Measurements from ENCODE around the gene PKNOX2. TPM values are rescaled to one million over a fixed set of nuclear protein-coding genes. Genes with fewer than 3 reads are reported as not detected.

The PKNOX2 gene
- total and polyA plus RNA-seq, 9 donors = 10.6 to 42.3 (median 30.0) TPM

DNA sequence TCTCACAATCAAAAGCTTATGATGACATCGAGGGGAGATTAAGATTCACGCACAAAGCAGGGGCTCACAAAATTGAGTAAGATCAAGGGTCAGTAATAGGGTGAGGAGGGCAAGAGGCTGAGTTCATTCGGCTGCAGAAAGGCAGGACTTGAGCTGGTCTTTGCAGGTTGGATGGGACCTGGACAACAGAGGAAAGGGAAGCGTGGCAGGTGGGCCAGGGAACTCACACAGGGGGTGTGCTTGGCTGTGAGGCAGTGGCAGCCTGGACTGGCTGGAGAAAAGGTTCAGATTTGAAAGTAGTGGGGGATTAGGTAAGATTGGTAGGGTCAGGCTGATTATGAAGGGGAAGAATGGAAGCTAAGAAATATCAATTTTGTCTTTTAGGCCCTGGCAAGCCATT lies 161.6 kb downstream of the PKNOX2 start:
- WGBS, 3 donors = 96 to 98% (median 96%) methylated on average over 4 of the region's 4 CpGs
- H3K4me3 ChIP-seq = no peak overlapping the region
- no peaks in the 10 kb centered on the region for H3K36me3 ChIP-seq

DNA sequence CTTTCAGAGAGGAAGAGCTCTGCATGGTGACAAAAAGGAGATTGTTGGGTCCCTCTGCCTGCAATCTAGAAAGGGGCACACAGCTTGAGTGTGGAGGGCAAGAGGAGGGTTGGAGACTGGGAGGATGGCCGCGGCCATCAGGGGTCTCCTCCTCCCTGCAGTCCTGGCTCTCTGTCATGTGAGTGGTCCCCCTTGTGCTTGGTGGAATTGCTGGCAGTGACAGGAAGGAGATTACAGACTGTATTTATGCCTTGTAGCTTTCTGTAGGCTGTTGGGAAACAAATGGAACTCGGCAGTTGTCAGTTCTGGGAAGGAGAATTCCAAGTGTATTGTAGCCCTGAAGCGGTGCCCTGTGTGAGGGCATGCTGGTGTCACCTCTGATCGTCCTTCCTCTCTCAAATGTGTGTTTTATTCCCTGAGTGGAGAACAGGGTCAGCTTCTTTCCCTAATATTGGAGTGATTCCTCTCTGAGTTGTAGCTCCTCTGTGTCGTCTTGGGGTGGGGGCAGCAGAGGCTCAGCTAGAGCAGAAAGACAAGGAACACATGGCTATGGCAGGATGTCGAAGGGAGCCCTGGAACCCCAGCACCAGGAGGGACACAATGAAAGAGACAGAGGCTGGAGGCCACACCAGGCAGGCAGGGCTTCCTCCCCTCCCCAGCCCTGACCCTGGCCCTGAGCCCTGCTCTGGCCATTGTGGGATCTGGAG lies 163.1 kb downstream of the PKNOX2 start:
- peak in 1 of 5 donors; percentile 13 for DNase-seq
- Histone ChIP-seq H3K36me3 (no peaks in the 10 kb centered on the region), H3K9me3 (no peaks in the 10 kb centered on the region), H3K27ac (no peak overlapping the region), H3K4me1 (ENCODE audit: insufficient read depth) (peaks cover 1% of the 10 kb centered on the region), H3K4me3 (no peak overlapping the region), H3K27me3 (no peaks in the 10 kb centered on the region)
- TF ChIP-seq EP300 (IDR thresholded peaks at IDR 0.05) = no peak
- no peak for TF ChIP-seq POLR2A (IDR thresholded peaks at IDR 0.05)
- TF ChIP-seq, protein P1, sequence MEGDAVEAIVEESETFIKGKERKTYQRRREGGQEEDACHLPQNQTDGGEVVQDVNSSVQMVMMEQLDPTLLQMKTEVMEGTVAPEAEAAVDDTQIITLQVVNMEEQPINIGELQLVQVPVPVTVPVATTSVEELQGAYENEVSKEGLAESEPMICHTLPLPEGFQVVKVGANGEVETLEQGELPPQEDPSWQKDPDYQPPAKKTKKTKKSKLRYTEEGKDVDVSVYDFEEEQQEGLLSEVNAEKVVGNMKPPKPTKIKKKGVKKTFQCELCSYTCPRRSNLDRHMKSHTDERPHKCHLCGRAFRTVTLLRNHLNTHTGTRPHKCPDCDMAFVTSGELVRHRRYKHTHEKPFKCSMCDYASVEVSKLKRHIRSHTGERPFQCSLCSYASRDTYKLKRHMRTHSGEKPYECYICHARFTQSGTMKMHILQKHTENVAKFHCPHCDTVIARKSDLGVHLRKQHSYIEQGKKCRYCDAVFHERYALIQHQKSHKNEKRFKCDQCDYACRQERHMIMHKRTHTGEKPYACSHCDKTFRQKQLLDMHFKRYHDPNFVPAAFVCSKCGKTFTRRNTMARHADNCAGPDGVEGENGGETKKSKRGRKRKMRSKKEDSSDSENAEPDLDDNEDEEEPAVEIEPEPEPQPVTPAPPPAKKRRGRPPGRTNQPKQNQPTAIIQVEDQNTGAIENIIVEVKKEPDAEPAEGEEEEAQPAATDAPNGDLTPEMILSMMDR (IDR thresholded peaks at IDR 0.05) = no peak
- WGBS, 3 donors = 72 to 77% (median 75%) methylated on average over 7 of the region's 7 CpGs
- intact Hi-C loops (cut with DNase I) = no loop called here

More for the DNA sequence above, 161.6 kb downstream of the PKNOX2 start:
- peaks cover 1% of the 10 kb centered on the region for H3K4me1 ChIP-seq (ENCODE audit: insufficient read depth)
- no peaks in the 10 kb centered on the region for H3K9me3 ChIP-seq
- DNase-seq = no peak
- no peak for TF ChIP-seq POLR2A (IDR thresholded peaks at IDR 0.05)
- TF ChIP-seq, protein P1 (IDR thresholded peaks at IDR 0.05) = no peak
- no peak for TF ChIP-seq EP300 (IDR thresholded peaks at IDR 0.05)
- intact Hi-C loops (cut with DNase I) = no loop called here
- H3K27me3 ChIP-seq = no peaks in the 10 kb centered on the region
- no peak overlapping the region for H3K27ac ChIP-seq

DNA sequence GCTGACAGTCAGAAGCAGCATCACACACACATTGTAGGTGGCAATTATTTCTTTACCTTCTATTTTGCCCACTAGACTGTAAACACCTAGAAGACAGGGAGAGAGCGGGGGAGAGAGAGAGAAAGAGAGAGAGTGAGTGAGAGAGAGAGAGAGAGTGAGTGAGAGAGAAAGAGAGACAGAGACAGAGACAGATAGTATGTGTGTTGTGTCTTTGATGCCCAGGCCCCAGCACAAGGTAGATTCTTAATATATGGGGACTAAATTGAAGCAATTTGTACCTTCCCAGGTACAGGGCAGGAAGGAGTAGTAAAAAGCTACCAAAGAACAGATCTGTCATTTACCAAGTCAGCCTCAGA lies 163.7 kb downstream of the PKNOX2 start:
- Histone ChIP-seq H3K4me3 (no peak overlapping the region), H3K4me1 (ENCODE audit: insufficient read depth) (peaks cover 2% of the 10 kb centered on the region), H3K36me3 (no peaks in the 10 kb centered on the region), H3K9me3 (no peaks in the 10 kb centered on the region), H3K27me3 (no peaks in the 10 kb centered on the region), H3K27ac (no peak overlapping the region)
- WGBS, 3 donors = 97 to 100% (median 97%) methylated on average over 1 of the region's 1 CpG
- intact Hi-C loops (cut with DNase I) = no loop called here
- TF ChIP-seq POLR2A (IDR thresholded peaks at IDR 0.05) (no peak), EP300 (IDR thresholded peaks at IDR 0.05) (no peak)
- TF ChIP-seq, protein P1 (IDR thresholded peaks at IDR 0.05) = no peak
- no peak for DNase-seq

DNA sequence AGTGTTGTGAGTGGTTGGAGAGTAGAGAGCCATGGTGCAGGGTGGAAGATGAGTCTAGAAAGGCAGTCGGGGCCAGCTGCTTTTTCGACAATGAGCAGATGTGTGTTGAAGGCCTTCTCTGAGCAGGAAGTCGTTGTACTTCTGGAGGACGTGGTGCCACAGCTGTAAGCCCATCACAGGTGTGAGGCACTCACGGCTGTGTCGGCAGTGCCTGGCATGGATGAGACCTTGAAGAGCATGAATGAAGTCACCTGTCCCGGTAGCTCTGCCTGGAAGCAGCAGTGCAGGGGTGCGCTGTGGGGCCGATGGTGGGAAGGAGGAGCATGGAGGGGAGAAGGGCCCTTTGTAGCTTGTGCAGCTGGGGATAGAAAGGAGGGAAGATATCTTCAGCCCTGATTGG lies 165.2 kb downstream of the PKNOX2 start:
- Histone ChIP-seq H3K27me3 (no peaks in the 10 kb centered on the region), H3K36me3 (no peaks in the 10 kb centered on the region), H3K9me3 (no peaks in the 10 kb centered on the region), H3K27ac (no peak overlapping the region), H3K4me1 (ENCODE audit: insufficient read depth) (peaks cover 1% of the 10 kb centered on the region), H3K4me3 (no peak overlapping the region)
- TF ChIP-seq POLR2A (IDR thresholded peaks at IDR 0.05) = no peak
- TF ChIP-seq, protein P1 (IDR thresholded peaks at IDR 0.05) = no peak
- WGBS, 3 donors = 67 to 71% (median 70%) methylated on average over 9 of the region's 9 CpGs
- intact Hi-C loops (cut with DNase I) = no loop called here
- peak in 1 of 5 donors; percentile 13 for DNase-seq

All from ovary (tissue), 9 donors.